ENCODE results near the gene RTTN.
"Not testable (repeated sequence)": the region's sequence is repeated elsewhere in the genome, so short reads cannot be mapped to it uniquely, and the experiment has no call there.

RTTN gene

GRCh38 chr18:70154591-70155194 is 50.8 kb downstream of the RTTN start:
- no peak for DNase-seq (ENCODE audit: low spot score)

- DNase-seq (ENCODE audit: low spot score): no peak
Measured at GRCh38 chr18:70151614-70152013, 53.9 kb downstream of the RTTN start.

GRCh38 chr18:70149616-70150301 is 55.7 kb downstream of the RTTN start:
- no peak for DNase-seq (ENCODE audit: low spot score)

- DNase-seq (ENCODE audit: low spot score): no peak
Measured at GRCh38 chr18:70149156-70149555, 56.3 kb downstream of the RTTN start.

GRCh38 chr18:70148039-70148938 is 57.2 kb downstream of the RTTN start:
- DNase-seq (ENCODE audit: low spot score): no peak

- no peak for DNase-seq (ENCODE audit: low spot score)
Measured at GRCh38 chr18:70146174-70146573, 59.3 kb downstream of the RTTN start.

- no peak for DNase-seq (ENCODE audit: low spot score)
Measured at GRCh38 chr18:70142001-70142400, 63.5 kb downstream of the RTTN start.

- no peak for DNase-seq (ENCODE audit: low spot score)
Measured at GRCh38 chr18:70139138-70139537, 66.3 kb downstream of the RTTN start.

GRCh38 chr18:70135604-70136003 is 69.9 kb downstream of the RTTN start:
- DNase-seq (ENCODE audit: low spot score): no peak

GRCh38 chr18:70132999-70133398 is 72.5 kb downstream of the RTTN start:
- DNase-seq (ENCODE audit: low spot score): peak; percentile 1

GRCh38 chr18:70128271-70128670 is 77.2 kb downstream of the RTTN start:
- DNase-seq (ENCODE audit: low spot score): no peak

- no peak for DNase-seq (ENCODE audit: low spot score)
Measured at GRCh38 chr18:70127359-70127758, 78.1 kb downstream of the RTTN start.

- no peak for DNase-seq (ENCODE audit: low spot score)
Measured at GRCh38 chr18:70126832-70127231, 78.7 kb downstream of the RTTN start.

GRCh38 chr18:70124139-70124538 is 81.3 kb downstream of the RTTN start:
- DNase-seq (ENCODE audit: low spot score): no peak

GRCh38 chr18:70121842-70122241 is 83.6 kb downstream of the RTTN start:
- no peak for DNase-seq (ENCODE audit: low spot score)

- no peak for DNase-seq (ENCODE audit: low spot score)
Measured at GRCh38 chr18:70116949-70117348, 88.5 kb downstream of the RTTN start.

GRCh38 chr18:70113511-70113910 is 92.0 kb downstream of the RTTN start:
- DNase-seq (ENCODE audit: low spot score): no peak

GRCh38 chr18:70110678-70111077 is 94.8 kb downstream of the RTTN start:
- no peak for DNase-seq (ENCODE audit: low spot score)

- no peak for DNase-seq (ENCODE audit: low spot score)
Measured at GRCh38 chr18:70107091-70107490, 98.4 kb downstream of the RTTN start.

GRCh38 chr18:70102854-70103253 is 102.6 kb downstream of the RTTN start:
- not testable (repeated sequence) for DNase-seq (ENCODE audit: low spot score)

GRCh38 chr18:70089858-70090257 is 115.6 kb downstream of the RTTN start:
- DNase-seq (ENCODE audit: low spot score): no peak

- DNase-seq (ENCODE audit: low spot score): no peak
Measured at GRCh38 chr18:70086085-70086484, 119.4 kb downstream of the RTTN start.

GRCh38 chr18:70085641-70086040 is 119.8 kb downstream of the RTTN start:
- DNase-seq (ENCODE audit: low spot score): no peak
